Fibroblast of mammary gland (primary cell): Measurements from ENCODE around the gene DCHS2.

Experiments
- DNase-seq: peaks from one replicate; pipeline ENCODE4 v3.0.0-alpha.2; 2010; ENCODE audit warnings: low read depth
- H3K4me3 ChIP-seq: 2 replicates; pipeline ENCODE4 v1.5.1; 2011; ENCODE audit warnings: low read depth, mild to moderate bottlenecking, low read length, moderate library complexity; ENCODE audit not compliant: control insufficient read depth
- TF ChIP-seq, protein P1 (sequence below): conservative IDR thresholded peaks from 2 replicates; pipeline ENCODE4 v1.5.1; 2011; ENCODE audit warnings: low read depth, low read length, inconsistent platforms; ENCODE audit not compliant: control insufficient read depth, insufficient read depth

The DCHS2 gene

DNA sequence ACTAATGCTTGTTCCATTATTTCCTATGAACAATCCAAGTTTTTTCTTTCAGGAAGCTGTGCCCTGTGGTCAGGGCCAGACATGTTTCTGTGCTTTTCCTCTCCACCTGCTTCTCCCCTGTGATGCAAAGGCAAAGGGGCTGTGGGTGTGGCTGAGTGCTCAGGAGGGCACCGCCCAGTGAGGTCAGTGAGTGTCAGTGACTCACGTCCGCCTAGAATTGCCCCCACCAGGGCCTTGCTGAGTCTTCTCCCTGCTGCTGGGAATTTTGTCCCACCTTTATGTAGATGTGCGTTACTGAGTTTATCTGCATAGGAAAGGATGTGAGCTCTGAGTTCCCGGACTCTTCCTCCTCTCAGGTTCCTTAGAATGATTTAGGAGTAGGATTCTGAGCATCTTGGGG lies 283.2 kb downstream of the DCHS2 start:
- no peak overlapping the region for H3K4me3 ChIP-seq
- DNase-seq, result peak; percentile 59
- TF ChIP-seq, protein P1, sequence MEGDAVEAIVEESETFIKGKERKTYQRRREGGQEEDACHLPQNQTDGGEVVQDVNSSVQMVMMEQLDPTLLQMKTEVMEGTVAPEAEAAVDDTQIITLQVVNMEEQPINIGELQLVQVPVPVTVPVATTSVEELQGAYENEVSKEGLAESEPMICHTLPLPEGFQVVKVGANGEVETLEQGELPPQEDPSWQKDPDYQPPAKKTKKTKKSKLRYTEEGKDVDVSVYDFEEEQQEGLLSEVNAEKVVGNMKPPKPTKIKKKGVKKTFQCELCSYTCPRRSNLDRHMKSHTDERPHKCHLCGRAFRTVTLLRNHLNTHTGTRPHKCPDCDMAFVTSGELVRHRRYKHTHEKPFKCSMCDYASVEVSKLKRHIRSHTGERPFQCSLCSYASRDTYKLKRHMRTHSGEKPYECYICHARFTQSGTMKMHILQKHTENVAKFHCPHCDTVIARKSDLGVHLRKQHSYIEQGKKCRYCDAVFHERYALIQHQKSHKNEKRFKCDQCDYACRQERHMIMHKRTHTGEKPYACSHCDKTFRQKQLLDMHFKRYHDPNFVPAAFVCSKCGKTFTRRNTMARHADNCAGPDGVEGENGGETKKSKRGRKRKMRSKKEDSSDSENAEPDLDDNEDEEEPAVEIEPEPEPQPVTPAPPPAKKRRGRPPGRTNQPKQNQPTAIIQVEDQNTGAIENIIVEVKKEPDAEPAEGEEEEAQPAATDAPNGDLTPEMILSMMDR, result no peak

DNA sequence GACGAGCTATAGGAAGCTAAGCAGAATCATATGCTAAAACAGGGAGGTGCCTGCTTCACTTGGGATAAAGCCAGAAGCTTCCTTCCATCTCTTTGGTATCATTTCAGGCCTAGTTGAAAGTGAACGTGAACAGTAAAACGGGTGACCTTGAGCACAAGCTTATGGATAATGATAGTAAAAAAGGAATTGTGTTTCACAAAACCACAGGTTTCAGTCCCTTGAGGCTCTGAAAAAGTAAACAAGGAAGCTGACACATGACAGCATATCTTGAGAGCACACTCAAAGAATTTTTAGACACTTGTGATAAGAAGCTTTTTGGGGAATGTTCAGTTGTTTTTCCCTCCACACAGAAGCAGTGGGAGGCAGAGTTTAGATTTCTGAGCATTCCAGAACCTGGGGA lies 286.1 kb downstream of the DCHS2 start:
- TF ChIP-seq, protein P1, result no peak
- H3K4me3 ChIP-seq, result no peak overlapping the region
- DNase-seq, result peak; percentile 14

DNA sequence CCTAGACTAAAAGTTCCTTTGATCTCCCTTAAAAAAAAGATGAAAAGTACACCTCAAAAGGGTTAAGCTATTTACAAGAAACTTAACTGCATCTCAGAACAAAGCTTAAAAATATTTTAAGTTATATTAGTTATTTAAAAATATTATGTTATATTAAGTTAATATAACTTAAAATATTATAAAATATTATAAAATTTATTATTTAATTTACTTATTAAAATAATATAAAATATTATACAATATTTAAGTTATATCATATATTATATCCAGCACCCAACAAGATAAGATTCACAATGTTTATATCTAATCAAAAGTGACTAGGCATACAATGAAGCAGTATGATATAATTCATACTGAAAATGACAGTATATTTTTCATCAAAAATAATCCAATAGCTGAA lies 296.9 kb downstream of the DCHS2 start:
- H3K4me3 ChIP-seq, result no peak overlapping the region
- TF ChIP-seq, protein P1, result no peak
- DNase-seq, result no peak

DNA sequence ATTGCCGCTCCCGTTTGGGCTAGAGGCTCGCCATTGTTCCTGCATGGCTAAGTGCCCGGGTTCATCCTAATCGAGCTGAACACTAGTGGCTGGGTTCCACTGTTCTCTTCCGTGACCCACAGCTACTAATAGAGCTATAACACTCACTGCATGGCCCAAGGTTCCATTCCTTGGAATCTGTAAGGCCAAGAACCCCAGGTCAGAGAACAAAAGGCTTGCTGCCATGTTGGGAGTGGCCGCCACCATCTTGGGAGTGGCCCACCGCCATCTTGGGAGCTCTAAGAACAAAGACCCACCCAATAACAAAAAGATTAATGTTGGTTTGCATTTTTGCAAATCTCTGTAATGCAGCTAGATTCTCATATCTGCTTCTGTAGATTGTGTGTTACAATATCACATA lies 299.0 kb downstream of the DCHS2 start:
- DNase-seq, result no peak
- no peak overlapping the region for H3K4me3 ChIP-seq

DNA sequence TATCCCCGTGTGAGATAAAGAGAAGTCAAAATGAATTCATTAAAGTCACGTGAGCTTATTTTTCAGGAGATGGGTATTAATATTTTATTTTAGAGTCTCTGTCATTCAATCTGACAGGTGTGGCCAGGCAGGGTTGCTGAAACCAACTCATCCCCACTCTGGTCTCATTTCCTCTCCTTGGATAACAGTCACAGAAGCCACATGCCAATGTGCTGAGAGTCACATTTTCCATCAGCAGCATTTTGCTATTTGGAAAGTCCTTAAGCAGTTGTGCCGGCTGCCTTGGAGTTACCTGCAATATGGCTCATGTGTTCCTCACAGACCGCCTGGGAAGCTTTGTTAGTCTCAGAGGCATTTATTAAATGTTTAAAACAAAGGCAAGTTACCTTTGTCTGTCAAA lies 302.3 kb downstream of the DCHS2 start:
- TF ChIP-seq, protein P1, result no peak
- DNase-seq, result peak; percentile 25
- no peak overlapping the region for H3K4me3 ChIP-seq

More for the DNA sequence above, 299.0 kb downstream of the DCHS2 start:
- TF ChIP-seq, protein P1, result no peak

DNA sequence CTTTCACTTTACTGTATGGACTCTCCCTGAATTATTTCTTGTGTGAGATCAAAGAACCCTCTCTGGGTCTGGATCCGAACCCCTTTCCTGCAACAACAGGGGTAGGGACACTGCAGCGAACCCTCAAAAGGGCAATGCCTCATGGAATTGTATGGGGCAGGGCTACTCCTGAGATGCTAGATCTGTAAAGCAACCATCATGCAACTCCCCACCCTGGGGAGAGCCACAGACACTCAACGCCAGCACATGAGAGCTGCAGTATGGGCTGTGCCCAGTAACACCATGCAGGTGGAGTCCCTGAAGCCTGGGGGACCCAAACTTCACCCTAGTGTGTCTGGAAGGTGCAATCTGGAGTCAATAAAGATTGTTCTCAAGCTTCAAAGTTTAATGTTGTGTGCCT lies 304.7 kb downstream of the DCHS2 start:
- TF ChIP-seq, protein P1, result no peak
- no peak overlapping the region for H3K4me3 ChIP-seq
- DNase-seq, result no peak

DNA sequence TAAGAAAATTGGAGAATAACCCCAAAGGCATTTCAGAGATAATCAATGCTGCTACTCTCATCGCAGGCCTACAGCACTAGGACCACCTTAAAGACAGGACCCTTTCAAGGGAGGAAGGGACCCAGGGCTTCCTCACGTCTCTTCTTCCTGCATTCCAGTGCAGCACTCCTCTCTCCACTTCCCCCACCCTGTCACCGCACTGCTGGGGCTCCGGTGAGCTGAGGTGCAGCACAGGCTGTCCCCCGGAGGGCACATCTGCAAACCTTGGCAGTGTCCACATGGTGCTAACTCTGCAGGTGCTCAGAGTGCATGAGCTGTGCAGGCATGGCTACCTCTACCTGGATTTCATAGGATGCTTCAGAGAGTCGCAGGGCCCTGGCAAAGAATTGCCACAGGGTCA lies 305.6 kb downstream of the DCHS2 start:
- DNase-seq, result no peak
- TF ChIP-seq, protein P1, result no peak
- no peak overlapping the region for H3K4me3 ChIP-seq
